ENCODE measurements around the gene ROR1.

ROR1 gene

DNA sequence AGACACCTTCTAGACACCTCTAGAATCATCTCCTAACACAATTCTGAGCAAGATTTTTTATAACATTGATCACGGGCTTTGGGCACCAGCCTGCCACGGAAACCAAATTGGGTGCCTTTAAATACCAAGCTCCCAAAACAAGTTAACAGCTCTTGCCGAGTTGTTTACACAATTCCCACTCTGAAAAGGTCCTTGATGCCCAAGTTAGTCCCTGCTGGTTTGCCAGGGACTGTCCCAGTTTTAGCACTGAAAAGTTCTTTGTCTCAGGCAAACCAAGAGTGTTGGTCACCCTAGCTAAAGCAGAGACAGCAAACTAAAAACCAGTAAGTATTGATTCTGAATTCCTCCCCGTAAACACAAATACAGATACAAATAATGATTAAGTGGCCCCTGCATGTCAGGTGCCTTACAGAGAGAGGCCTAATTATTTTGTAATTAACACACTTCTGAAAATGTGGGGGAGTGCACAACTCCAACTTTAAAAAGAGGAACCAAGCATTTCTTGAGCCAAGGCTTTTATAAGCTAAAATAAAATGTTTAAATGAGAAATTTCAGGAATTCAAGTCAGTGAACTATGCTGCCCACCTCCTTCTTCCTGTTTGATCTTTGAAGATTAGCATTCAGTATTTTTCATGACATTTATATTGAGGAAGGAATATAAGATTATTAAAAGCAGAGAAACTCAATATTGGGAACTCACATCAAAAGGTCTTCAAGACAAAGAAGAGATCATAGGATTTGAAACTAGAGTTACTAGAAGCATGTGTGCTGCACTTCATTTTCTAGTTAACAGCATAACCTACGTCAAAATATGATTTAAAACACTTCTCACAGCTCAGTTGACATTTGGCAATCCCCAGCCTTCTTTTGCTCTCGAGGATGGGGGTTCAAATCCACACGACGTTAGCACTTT lies 420.6 kb downstream of the ROR1 start:
- Histone ChIP-seq H3K4me3 (ENCODE audit: low read depth in 1 of 2, low read length in 2 of 2) (no peak overlapping the region), H3K9ac (ENCODE audit: low read depth, low read length) (no peak overlapping the region), H3K27me3 (ENCODE audit: insufficient read depth, low read length, poor library complexity) (no peaks in the 10 kb centered on the region), H3K27ac (ENCODE audit: low read length) (no peak overlapping the region), H2AFZ (ENCODE audit: low read depth, low read length) (no peak overlapping the region), H3K79me2 (ENCODE audit: insufficient read depth, low read length) (no peaks in the 10 kb centered on the region), H3K36me3 (ENCODE audit: insufficient read depth, low read length) (no peaks in the 10 kb centered on the region), H4K20me1 (ENCODE audit: insufficient read depth, low read length) (no peaks in the 10 kb centered on the region), H3K4me2 (ENCODE audit: insufficient read depth, low read length) (no peak overlapping the region), H3K9me3 (ENCODE audit: insufficient read depth, low read length, severe bottlenecking) (peaks cover 8% of the 10 kb centered on the region), H3K4me1 (ENCODE audit: insufficient read depth, low read length) (no peaks in the 10 kb centered on the region)
- DNase-seq (no peak), ATAC-seq (ENCODE audit: insufficient read depth, low read depth) (no peak)
- TF ChIP-seq EZH2 (IDR thresholded peaks at IDR 0.05; ENCODE audit: borderline replicate concordance, low read depth, low read length, severe bottlenecking) = no peak
- TF ChIP-seq, protein P1, sequence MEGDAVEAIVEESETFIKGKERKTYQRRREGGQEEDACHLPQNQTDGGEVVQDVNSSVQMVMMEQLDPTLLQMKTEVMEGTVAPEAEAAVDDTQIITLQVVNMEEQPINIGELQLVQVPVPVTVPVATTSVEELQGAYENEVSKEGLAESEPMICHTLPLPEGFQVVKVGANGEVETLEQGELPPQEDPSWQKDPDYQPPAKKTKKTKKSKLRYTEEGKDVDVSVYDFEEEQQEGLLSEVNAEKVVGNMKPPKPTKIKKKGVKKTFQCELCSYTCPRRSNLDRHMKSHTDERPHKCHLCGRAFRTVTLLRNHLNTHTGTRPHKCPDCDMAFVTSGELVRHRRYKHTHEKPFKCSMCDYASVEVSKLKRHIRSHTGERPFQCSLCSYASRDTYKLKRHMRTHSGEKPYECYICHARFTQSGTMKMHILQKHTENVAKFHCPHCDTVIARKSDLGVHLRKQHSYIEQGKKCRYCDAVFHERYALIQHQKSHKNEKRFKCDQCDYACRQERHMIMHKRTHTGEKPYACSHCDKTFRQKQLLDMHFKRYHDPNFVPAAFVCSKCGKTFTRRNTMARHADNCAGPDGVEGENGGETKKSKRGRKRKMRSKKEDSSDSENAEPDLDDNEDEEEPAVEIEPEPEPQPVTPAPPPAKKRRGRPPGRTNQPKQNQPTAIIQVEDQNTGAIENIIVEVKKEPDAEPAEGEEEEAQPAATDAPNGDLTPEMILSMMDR (IDR thresholded peaks at IDR 0.05; ENCODE audit: borderline replicate concordance, extremely low read depth, low read length, poor library complexity, severe bottlenecking) = no peak

DNA sequence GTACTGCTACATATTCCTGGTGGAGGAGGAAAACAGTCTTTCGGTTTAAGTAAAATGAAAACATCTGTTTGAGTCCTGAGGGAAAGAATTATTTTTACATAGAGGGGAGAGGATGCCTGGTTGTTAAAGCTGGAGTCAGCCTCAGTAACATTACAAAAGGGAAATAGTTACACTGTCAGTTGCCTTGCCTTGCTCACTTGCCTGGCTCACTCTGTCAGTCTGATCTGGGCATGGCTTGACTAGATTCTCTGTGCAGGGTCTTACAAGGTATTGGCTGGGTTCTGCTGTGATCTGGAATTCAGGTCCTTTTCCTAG lies 421.2 kb downstream of the ROR1 start:
- Histone ChIP-seq H2AFZ (ENCODE audit: low read depth, low read length) (no peak overlapping the region), H3K27me3 (ENCODE audit: insufficient read depth, low read length, poor library complexity) (no peaks in the 10 kb centered on the region)

DNA sequence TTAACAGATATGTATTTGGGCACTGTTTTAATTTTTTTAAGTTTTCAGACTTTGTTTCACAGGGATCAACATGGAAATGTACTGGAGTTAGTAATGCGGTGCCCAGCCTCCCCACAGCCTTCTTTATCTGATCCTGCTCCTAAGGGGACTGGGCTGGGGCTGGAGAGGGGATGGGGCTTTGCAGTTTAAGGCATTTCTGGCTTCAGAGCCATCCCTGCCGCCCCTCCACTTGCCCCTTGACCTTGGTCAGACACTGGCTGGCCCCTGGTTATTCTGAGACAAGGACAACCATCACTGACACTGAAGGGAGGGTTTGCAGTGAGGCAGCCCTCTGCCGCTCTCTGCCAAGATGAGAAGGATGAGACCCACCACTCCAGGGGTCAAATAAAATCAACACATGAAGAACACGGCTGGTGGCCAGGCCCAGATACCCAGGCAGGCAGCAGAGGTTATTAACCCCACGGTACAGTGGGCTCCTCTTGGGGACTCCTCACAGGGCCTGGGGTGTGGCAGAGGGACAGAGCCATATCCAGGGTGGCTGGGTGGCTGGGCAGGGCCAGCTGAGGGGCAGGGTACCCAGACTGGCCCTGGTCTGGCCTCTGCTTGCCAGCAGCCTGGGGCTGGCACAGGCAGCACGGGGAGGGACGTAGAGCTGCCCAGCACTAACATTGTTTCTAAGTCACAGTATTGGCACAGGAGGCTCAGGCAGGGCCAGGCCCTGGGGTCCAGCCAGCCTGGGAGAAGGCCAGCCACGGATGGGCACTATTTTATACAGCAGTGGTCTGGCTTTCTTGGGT lies 422.5 kb downstream of the ROR1 start:
- Histone ChIP-seq H3K9me3 (ENCODE audit: insufficient read depth, low read length, severe bottlenecking) (peaks cover 8% of the 10 kb centered on the region), H3K4me2 (ENCODE audit: insufficient read depth, low read length) (no peak overlapping the region), H3K4me1 (ENCODE audit: insufficient read depth, low read length) (no peaks in the 10 kb centered on the region), H4K20me1 (ENCODE audit: insufficient read depth, low read length) (no peaks in the 10 kb centered on the region), H2AFZ (ENCODE audit: low read depth, low read length) (no peak overlapping the region), H3K79me2 (ENCODE audit: insufficient read depth, low read length) (no peaks in the 10 kb centered on the region), H3K4me3 (ENCODE audit: low read depth in 1 of 2, low read length in 2 of 2) (no peak overlapping the region), H3K36me3 (ENCODE audit: insufficient read depth, low read length) (no peaks in the 10 kb centered on the region), H3K9ac (ENCODE audit: low read depth, low read length) (no peak overlapping the region), H3K27me3 (ENCODE audit: insufficient read depth, low read length, poor library complexity) (no peaks in the 10 kb centered on the region), H3K27ac (ENCODE audit: low read length) (no peak overlapping the region)
- TF ChIP-seq, protein P1 (IDR thresholded peaks at IDR 0.05; ENCODE audit: borderline replicate concordance, extremely low read depth, low read length, poor library complexity, severe bottlenecking) = no peak
- TF ChIP-seq EZH2 (IDR thresholded peaks at IDR 0.05; ENCODE audit: borderline replicate concordance, low read depth, low read length, severe bottlenecking) = no peak
- ATAC-seq (ENCODE audit: insufficient read depth, low read depth) = no peak
- no peak for DNase-seq

More for the DNA sequence above, 421.2 kb downstream of the ROR1 start:
- Histone ChIP-seq H3K79me2 (ENCODE audit: insufficient read depth, low read length) (no peaks in the 10 kb centered on the region), H3K36me3 (ENCODE audit: insufficient read depth, low read length) (no peaks in the 10 kb centered on the region), H3K4me1 (ENCODE audit: insufficient read depth, low read length) (no peaks in the 10 kb centered on the region), H3K9me3 (ENCODE audit: insufficient read depth, low read length, severe bottlenecking) (peaks cover 8% of the 10 kb centered on the region), H3K27ac (ENCODE audit: low read length) (no peak overlapping the region), H4K20me1 (ENCODE audit: insufficient read depth, low read length) (no peaks in the 10 kb centered on the region), H3K9ac (ENCODE audit: low read depth, low read length) (no peak overlapping the region), H3K4me3 (ENCODE audit: low read depth in 1 of 2, low read length in 2 of 2) (no peak overlapping the region), H3K4me2 (ENCODE audit: insufficient read depth, low read length) (no peak overlapping the region)
- DNase-seq (no peak), ATAC-seq (ENCODE audit: insufficient read depth, low read depth) (no peak)
- TF ChIP-seq EZH2 (IDR thresholded peaks at IDR 0.05; ENCODE audit: borderline replicate concordance, low read depth, low read length, severe bottlenecking) = no peak
- TF ChIP-seq, protein P1 (IDR thresholded peaks at IDR 0.05; ENCODE audit: borderline replicate concordance, extremely low read depth, low read length, poor library complexity, severe bottlenecking) = no peak
